Activated CD8-positive, alpha-beta memory T cell treated with anti-CD3 and anti-CD28 coated beads for 4 hours (primary cell): ENCODE measurements around the gene COL12A1.

Experiments
- DNase-seq, 2 donors: peaks; one replicate each; pipeline ENCODE4 v3.0.0-alpha.2; 2020; ENCODE audit warnings: low read depth in 2 of 2

Gene COL12A1

DNA sequence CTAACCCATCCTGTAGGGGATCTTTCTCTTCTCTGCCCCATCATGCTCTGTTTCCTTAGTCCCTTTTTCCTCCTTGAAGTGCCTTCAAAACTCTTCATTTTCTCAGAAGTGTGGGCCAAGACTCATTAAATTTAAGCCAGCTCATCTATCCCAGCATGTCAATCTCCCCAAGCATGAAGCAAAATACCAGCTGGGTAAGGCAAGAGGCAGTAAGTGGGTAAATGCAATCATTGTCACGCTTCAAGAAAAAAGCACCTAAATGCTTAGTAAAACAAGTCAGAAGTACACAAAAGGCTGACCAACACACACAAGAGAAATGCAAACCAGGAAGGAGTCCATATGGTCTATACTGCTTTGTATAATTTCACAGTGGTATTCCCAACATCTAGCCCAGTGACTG, 61.5 kb downstream of the COL12A1 start:
- DNase-seq = no peak

DNA sequence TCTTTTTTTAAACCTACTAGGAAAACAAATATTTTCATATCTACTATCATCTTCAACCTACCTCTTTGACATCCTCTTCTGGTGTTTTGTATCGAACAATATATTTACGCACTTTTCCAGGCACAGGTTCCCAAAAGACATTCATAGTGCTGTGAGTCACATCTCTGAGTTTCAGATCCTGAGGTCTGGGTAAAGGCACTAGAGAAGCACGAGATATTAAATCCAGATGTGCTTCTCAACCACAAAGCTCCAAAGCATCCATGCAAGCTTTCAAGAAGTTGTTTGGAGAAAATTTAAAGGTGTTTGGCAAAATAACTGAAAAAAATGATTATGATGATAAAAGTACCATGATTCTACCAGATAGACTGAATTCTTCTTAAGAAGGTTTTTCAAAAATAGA, 62.7 kb downstream of the COL12A1 start:
- DNase-seq = no peak

- no peak for DNase-seq
These were observed 63.1 kb downstream of the COL12A1 start for GRCh38 chr6:75142721-75143120.

GRCh38 chr6:75135876-75136275, 70.0 kb downstream of the COL12A1 start:
- DNase-seq = no peak

DNA sequence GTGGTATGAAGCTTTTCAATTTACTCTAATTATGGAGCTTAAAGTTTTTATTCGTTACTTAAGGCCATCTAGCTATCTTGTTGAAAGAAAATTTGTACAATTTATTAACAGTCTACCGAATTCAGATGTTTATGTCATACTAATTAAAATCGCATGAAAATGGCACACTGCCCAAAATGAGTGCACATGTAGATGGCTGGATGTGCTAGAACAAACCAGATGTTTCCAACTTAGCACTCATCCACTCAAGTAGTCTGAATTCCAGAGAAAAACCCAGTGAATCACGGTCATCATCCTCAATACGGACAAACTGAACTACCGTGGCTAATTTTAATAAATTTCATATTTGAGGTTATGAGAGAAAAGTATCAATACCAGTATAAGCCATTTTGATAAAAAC, 70.4 kb downstream of the COL12A1 start:
- DNase-seq = no peak

DNA sequence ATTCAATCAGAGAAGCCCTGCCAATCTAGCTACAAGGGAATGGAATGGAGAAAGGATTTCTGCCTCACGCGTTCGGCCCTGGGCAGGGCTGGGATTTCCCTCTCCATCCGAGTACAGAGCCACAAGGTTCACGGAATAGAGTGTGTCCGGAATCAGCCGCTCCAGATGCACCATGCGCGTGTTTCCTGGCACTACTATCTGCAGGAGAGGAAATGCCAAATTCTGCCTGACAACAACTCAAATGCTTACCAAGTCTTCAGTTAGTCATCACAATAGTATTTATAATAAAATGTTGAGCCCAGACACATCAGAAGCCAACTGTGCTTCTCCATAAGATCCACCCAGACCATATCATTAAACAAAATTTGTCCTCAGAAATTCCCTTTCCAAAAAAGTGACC, 75.1 kb downstream of the COL12A1 start:
- no peak for DNase-seq

GRCh38 chr6:75128878-75129570, 76.8 kb downstream of the COL12A1 start:
- DNase-seq = no peak

- no peak for DNase-seq
These were observed 79.3 kb downstream of the COL12A1 start for GRCh38 chr6:75126518-75126917.

DNA sequence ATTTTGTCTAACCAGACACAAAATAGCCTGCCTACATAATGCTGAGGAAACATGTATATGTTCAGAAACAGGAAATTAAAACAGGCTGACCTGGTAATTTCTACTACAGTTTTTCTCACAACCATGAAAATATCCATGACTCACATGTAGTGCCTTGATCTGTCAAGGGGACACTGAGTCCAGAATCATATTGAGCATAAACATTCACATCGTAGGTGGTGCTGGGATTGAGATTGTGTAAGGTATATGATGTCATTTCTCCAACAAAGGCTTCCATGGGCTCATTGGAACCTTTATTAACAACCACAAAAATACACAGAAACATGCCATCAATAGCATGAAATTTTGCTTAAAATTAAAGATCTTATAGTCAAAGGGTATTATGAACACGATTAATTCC, 80.9 kb downstream of the COL12A1 start:
- DNase-seq = no peak

GRCh38 chr6:75124085-75124484, 81.8 kb downstream of the COL12A1 start:
- no peak for DNase-seq

DNA sequence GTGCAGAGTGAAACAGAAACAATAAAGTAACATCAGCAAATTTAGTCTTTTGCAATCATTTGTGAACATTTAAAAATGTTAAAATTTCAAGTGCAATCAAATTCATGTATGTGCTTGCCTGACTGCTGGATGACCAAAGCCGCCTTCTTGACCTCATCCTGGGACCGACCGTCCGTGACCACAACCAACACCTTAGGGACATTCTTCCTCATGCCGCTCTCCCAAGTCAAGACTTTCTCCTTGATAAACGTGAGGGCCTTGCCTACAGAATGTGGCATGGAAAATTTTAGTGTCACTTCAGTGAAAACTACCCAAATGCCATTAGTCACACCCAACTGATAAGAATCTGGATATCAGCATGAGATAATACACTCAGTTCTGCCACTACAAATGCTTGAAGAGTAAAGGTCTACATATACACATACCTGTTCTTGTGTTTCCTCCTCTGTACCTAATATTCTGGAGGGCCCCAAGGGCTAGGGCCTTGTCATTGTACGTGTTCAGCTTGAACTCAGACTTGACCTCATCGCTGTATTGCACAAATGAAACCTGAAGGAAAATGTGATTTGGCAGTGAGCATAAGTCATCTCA, 86.8 kb downstream of the COL12A1 start:
- no peak for DNase-seq

GRCh38 chr6:75117701-75118100, 88.2 kb downstream of the COL12A1 start:
- DNase-seq = no peak

DNA sequence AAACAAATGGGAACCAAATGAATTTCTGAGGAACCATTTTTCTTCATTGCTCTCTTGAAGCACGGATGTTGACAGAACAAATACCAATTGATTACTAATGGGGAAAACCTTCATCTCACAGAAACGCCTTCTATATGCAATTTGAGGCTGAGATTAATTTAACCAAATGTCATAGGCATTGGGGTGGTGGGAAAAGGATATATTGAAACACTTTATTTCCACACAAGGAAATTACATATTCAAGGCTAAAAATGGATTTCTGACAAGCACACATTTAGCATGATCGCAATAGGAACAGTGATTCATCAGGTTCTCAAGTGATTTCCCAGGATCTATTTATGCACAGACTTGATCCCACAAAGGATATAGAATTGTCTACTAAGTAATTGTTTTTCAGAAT, 88.9 kb downstream of the COL12A1 start:
- no peak for DNase-seq

DNA sequence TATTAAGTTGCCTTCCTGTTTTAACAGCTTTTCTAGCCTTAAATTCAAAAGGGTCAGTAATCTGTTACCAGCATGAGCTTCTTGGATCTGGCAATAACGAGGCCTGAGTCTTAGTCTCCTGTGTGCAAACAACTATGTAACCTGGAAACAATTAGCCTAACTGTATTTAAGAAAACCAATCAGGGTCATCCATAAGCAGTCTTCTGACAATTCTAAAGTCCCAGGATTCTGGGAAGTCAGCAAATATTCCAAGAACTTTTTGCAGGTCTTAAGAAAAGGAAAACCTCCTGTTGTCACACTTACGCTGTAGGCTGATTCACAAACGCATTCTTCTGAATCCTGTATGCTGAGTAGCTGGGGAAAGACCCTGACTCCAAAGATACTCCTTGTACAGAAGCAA, 90.4 kb downstream of the COL12A1 start:
- DNase-seq = no peak

DNA sequence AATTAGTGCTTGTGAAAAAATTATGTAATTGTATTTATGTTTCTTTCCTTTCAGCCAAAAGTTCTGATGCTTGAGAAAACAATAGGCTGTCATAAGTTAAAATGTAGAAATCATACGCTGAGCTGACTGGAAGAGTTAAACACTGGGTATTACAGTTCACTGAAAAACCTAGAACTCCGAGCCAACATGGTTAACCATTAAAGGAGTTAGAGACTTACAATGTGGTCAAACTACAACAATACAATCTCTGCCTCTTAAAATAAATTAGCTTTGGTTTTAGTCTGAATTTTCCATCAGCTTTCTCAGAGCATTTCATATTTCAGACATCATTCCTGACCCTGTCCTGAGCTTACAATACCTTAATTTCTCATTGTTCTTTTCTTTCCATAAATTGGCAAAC, 91.0 kb downstream of the COL12A1 start:
- no peak for DNase-seq

GRCh38 chr6:75114195-75114594, 91.7 kb downstream of the COL12A1 start:
- no peak for DNase-seq

DNA sequence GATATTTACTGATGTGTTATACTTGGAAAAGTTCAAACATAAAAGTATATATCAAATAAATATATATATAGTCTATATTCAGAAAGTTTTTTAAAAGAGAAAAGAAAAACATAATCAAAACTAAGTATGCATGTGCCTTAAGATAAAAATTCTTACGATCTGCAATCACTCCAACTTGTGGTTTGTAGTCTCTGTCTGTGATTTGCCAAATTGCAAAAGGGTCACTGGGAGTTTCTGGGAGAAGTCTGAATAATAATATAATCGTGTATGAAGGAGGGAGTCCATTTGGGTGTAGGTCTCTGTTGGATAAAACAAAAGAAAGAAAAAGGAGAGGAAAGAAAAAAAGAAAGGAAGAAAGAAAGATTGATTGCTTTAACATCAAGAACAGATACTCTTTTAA, 92.4 kb downstream of the COL12A1 start:
- no peak for DNase-seq

GRCh38 chr6:75109765-75110164, 96.1 kb downstream of the COL12A1 start:
- DNase-seq = no peak

GRCh38 chr6:75109022-75109421, 96.8 kb downstream of the COL12A1 start:
- no peak for DNase-seq

GRCh38 chr6:75108333-75108974, 97.4 kb downstream of the COL12A1 start:
- DNase-seq = no peak

DNA sequence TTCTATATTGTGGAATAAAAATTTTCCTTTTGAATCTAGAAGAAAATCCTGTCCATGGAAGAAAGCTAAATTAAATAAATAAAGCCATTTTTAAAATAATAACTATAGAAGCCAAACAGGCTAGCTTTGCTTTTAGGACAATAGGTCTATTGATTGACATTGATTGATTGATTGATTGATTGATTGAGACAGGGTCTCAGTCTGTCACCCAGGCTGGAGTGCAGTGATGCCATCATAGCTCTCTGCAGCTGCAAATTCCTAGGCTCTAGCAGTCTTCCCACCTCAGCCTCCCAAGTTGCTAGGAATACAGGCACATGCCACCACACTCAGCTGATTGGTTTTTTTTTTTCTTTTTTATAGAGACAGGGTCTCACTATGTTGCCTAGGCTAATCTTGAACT, 97.9 kb downstream of the COL12A1 start:
- no peak for DNase-seq

- DNase-seq = no peak
These were observed 99.4 kb downstream of the COL12A1 start for GRCh38 chr6:75106426-75106825.

DNA sequence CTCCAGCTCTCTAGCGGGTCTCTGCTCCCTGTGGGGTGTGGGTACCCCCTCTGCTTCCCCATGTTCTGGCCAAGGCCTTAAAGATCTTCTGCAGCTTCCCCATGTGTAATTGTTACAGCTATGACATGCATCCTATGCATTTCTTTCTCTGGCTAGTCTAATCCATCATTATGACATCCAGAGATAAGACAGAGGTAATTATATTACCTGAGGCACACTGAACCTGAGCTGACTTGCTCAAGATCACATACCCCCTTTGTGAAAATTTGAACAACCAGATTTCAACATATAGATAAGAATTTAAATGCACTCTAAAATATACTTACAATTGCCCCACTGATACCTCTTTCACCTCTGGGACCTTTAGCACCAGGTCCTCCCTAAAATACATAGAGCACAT, 102.4 kb downstream of the COL12A1 start:
- no peak for DNase-seq
